ENCODE measurements around the gene ALX1. TPM values are rescaled to one million over a fixed set of nuclear protein-coding genes. Genes with fewer than 3 reads are reported as not detected.
A peak's percentile ranks its signal among the peaks of the same experiment; 100 is the strongest.

The ALX1 gene
- not detected for total RNA-seq (2013)
- not detected for polyA plus RNA-seq
- not detected in 2 replicates for polyA minus RNA-seq
- 0 to 0.30 (median 0) reads per million in 11 experiments for total RNA-seq

DNA sequence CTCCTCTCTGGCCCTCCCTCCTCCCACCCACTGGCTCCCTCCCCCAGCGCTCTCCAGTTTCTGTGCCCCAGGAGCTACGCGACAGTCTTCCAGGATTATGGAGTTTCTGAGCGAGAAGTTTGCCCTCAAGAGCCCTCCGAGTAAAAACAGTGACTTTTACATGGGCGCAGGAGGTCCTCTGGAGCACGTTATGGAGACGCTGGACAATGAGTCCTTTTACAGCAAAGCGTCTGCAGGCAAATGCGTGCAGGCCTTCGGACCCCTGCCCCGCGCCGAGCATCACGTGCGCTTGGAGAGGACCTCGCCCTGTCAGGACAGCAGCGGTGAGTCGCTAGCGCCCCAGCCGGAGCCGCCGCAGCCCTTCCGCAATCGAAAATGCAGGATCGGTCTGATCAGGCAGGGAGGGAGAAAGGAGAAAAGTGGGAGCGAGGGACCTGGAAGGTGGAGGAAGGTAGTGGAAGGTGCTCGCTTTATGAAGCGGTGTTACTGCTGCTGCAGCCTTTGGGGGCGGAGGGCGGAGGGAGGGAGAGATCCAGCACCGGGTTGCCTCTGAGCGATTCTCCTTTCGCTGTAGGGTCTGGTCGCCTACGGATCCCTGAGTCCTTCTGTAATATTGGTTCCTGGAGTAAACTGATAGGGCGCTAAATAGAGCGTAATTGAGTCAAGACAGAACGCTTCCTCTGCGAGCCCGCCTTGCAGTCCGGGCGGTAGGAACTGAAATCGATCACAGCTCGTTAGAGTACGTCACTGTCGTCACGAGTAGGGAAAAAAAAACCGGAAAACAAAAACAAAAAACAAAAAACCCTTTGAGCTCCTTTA is at the start of gene ALX1:
TSS of gene ALX1 (plus strand) at position 56 of the 819 bp plus-strand sequence. CDS start at position 98, 42 bp downstream.
- Histone ChIP-seq H3K27ac (ENCODE audit: low read depth in 1 of 2, low read length in 2 of 2) (no peak within 1 kb of the TSS), H3K4me2 (replicated peaks; ENCODE audit: extremely low read depth, low read length, poor library complexity, severe bottlenecking) (peak within 1 kb of the TSS; percentile 61), H4K20me1 (ENCODE audit: insufficient read depth, low read length) (no peaks in the 10 kb centered on the region), H3K79me2 (ENCODE audit: insufficient read depth, low read length) (no peaks in the 10 kb centered on the region), H2AFZ (ENCODE audit: insufficient read depth, low read depth, low read length, poor library complexity, severe bottlenecking) (peak within 1 kb of the TSS; percentile 56), H3K9me3 (replicated peaks in 1 of 2; ENCODE audit: control insufficient read depth in 1 of 2, insufficient read depth in 1 of 2, low read length in 2 of 2) (peaks cover 0 to 21% of the 10 kb centered on the region in 2 donors), H3K4me3 (replicated peaks in 1 of 3; ENCODE audit: low read depth in 2 of 3, low read length in 3 of 3) (peak within 1 kb of the TSS in 1 of 3 experiments; percentile 54), H3K9ac (ENCODE audit: insufficient read depth, low read length, poor library complexity, severe bottlenecking) (no peak within 1 kb of the TSS), H3K27me3 (ENCODE audit: control insufficient read depth in 2 of 2, insufficient read depth in 2 of 2, low read length in 2 of 2) (peaks cover 60 to 88% of the 10 kb centered on the region in 2 donors), H3K4me1 (ENCODE audit: control insufficient read depth in 1 of 2, insufficient read depth in 2 of 2, low read length in 2 of 2) (peaks cover 0 to 6% of the 10 kb centered on the region in 2 donors), H3K36me3 (replicated peaks in 1 of 2; ENCODE audit: control insufficient read depth in 1 of 2, insufficient read depth in 2 of 2, low read length in 2 of 2) (no peaks in the 10 kb centered on the region)
- peak within 1 kb of the TSS in 1 of 7 donors; percentile 23 for H3K27ac Mint-ChIP-seq
- H3K9me3 Mint-ChIP-seq: peaks cover 0 to 14% (median 9%) of the 10 kb centered on the region in 7 donors
- peaks cover 9% of the 10 kb centered on the region for H3K4me1 Mint-ChIP-seq
- WGBS (ENCODE audit: insufficient coverage): 3% methylated on average over 39 of the region's 49 CpGs
- H3K4me3 Mint-ChIP-seq: peak within 1 kb of the TSS; percentile 62 to 91
- peaks cover 0 to 3% of the 10 kb centered on the region in 2 donors for H3K36me3 Mint-ChIP-seq
- H3K27me3 Mint-ChIP-seq (ENCODE audit: low read depth in 3 of 3): peaks cover 69 to 80% (median 77%) of the 10 kb centered on the region in 3 donors
- no peak for DNase-seq
- TF ChIP-seq CTCF (IDR thresholded peaks at IDR 0.05): no peak
- intact Hi-C loops (cut with micrococcal nuclease): no loop called here

GRCh38 chr12:85237327-85237726 is 42.7 kb upstream of the ALX1 start:
- Histone ChIP-seq H2AFZ (ENCODE audit: insufficient read depth, low read depth, low read length, poor library complexity, severe bottlenecking) (no peak overlapping the region), H3K4me3 (replicated peaks in 1 of 3; ENCODE audit: low read depth in 2 of 3, low read length in 3 of 3) (no peak overlapping the region), H3K4me1 (ENCODE audit: control insufficient read depth in 1 of 2, insufficient read depth in 2 of 2, low read length in 2 of 2) (no peaks in the 10 kb centered on the region), H3K27me3 (ENCODE audit: control insufficient read depth in 2 of 2, insufficient read depth in 2 of 2, low read length in 2 of 2) (no peaks in the 10 kb centered on the region), H3K9me3 (replicated peaks in 1 of 2; ENCODE audit: control insufficient read depth in 1 of 2, insufficient read depth in 1 of 2, low read length in 2 of 2) (no peaks in the 10 kb centered on the region), H3K4me2 (replicated peaks; ENCODE audit: extremely low read depth, low read length, poor library complexity, severe bottlenecking) (no peak overlapping the region), H4K20me1 (ENCODE audit: insufficient read depth, low read length) (no peaks in the 10 kb centered on the region), H3K27ac (ENCODE audit: low read depth in 1 of 2, low read length in 2 of 2) (no peak overlapping the region), H3K9ac (ENCODE audit: insufficient read depth, low read length, poor library complexity, severe bottlenecking) (no peak overlapping the region), H3K36me3 (replicated peaks in 1 of 2; ENCODE audit: control insufficient read depth in 1 of 2, insufficient read depth in 2 of 2, low read length in 2 of 2) (no peaks in the 10 kb centered on the region), H3K79me2 (ENCODE audit: insufficient read depth, low read length) (no peaks in the 10 kb centered on the region)
- no peak for DNase-seq
- Mint-ChIP-seq H3K27ac (no peak overlapping the region), H3K27me3 (ENCODE audit: low read depth in 3 of 3) (no peaks in the 10 kb centered on the region), H3K4me3 (no peak overlapping the region), H3K4me1 (no peaks in the 10 kb centered on the region), H3K9me3 (peaks cover 0 to 2% (median 0%) of the 10 kb centered on the region in 7 donors), H3K36me3 (no peaks in the 10 kb centered on the region)
- 71% methylated on average over 1 of the region's 2 CpGs for WGBS (ENCODE audit: insufficient coverage)
- TF ChIP-seq CTCF (IDR thresholded peaks at IDR 0.05): no peak
- intact Hi-C loops (cut with micrococcal nuclease): no loop called here

All from CD14-positive monocyte (primary cell).